ENCODE results near the gene MTM1.

Gene MTM1

GRCh38 chrX:150607201-150607600 lies 38.8 kb downstream of the MTM1 start:
- DNase-seq, result no peak

- DNase-seq, result no peak
Observed at GRCh38 chrX:150610043-150610442, 41.6 kb downstream of the MTM1 start.

DNA sequence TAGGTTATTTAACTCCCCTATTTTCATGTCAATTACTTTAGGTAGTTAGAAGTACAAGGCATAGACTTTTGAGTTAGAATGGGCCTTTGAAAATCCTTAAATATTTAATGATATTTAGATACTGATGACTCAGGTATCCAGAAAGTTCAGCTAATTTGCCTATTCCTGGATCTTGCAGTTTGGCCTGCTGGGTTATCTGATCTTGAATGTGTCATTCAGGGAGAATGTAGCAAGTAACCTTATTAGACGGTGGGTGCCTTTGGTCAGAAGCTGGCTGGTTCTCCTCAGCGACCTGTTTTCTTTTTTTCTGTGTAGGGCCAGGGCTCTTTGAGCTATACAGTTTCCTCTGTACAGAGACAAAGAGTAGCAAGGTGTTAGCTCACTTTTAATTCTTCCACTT lies 42.0 kb downstream of the MTM1 start:
- no peak for DNase-seq

DNA sequence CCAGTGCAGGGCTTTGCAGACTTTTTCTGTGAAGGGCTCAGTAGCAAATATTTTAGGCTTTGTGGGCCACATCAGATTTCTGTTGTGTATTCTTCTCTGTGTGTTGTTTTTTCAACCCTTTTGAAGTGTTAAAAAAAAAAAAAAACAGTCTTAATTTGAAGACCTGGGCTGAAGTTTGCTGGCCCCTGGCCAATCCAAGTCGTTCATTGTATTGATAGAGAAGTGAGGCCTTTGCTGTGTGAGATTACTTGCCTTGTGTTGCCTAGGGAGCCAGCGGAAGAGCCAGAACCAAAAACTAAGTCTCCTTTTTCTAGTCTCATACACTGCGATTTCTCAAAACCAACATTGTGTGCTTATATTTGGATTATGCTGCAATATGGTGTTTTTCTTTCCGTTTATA lies 46.9 kb downstream of the MTM1 start:
- DNase-seq, result no peak

- no peak for DNase-seq
Observed at GRCh38 chrX:150616179-150616862, 47.9 kb downstream of the MTM1 start.

DNA sequence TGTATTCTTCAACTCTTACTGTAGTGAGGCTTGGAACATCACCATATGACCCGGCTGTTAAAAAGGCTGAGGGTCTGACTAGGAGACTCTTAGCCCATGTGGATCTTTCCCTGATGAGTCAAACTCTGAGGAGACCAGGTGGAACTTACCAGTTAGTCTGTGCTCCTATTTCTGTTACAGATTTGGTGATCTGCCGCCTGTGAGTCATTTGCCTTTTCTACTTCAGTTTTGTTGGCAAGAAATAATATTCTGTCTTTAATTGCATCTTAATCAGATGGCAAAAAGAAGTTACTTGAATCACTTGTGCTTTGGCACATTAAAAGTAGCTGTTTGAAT lies 48.4 kb downstream of the MTM1 start:
- no peak for DNase-seq

DNA sequence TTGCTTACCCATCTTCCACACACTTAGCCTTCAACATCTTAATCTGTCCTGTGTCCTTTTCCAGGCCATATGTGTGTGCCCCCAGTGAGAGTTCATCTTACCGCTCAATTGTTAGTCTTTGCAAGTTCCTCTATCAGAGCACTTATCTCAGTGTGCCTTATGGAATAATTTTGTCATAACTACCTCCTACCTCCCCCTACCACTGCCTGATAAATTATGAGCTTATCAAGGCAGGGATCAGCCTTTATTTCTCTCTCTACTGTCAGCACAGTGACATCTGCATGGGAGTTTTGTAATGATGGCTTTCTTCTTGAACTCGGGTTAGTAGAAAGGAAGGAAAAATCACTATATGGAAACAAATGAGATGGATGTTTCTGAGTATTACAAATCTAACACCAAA lies 53.2 kb downstream of the MTM1 start:
- DNase-seq, result no peak

- DNase-seq, result no peak
Observed at GRCh38 chrX:150623583-150623982, 55.2 kb downstream of the MTM1 start.

DNA sequence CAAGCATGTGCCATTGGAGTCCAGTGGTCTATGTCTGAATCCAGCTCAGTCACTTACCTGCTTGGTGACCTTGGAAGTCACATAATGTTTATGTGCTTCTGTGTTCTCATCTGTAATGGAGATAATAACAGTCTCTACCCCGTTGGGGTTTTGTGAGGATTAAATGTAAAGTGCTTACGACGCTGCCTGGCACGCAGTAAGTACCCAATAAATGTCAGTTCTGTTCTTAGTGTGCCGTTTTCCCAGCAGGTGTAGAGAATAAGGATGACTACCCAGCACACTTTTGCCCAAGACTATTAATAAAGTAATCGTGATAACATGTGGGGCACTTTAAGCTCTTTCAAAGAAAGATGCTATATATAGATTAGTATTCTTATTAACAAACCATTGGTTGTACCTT lies 56.7 kb downstream of the MTM1 start:
- no peak for DNase-seq

GRCh38 chrX:150625875-150626274 lies 57.5 kb downstream of the MTM1 start:
- no peak for DNase-seq

DNA sequence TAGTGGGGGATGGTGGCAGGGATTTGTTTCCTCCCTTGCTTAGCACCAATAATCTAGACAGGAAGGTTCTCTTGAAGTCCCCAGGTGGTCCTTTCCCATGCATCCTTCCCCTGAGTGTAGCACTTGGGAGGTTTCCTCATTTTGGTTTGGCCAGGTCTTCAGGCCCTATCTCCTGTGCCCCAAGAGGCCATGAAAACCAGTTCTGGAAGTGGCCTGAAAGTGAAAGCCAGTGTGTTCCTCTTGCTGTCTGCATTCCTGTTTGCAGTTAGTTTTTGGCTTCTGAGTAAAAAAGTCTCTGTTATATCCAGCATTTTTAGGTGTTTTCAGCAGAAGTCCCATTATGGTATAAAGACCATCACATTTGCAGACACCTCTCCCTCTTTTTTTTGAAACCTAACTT lies 59.5 kb downstream of the MTM1 start:
- no peak for DNase-seq

DNA sequence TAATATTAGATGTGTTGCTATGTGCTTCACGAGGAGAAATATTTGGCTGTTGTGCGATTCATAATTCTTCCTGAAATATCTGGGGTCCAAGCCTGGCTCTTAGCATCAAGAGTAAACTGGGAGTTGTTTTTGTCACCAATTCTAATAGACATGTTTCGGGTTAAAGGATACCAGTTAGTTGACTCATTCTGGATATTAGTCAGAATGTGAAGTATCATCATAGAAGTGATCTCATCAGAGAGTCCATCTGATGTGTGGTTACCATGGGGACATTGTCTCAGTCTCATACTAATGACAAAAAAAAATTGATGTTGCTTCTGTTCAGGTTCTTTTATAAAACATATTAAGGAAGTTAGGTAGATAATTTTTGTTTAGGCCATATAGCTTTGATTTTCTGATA lies 67.5 kb downstream of the MTM1 start:
- no peak for DNase-seq

- DNase-seq, result no peak
Observed at GRCh38 chrX:150642423-150642822, 74.0 kb downstream of the MTM1 start.

DNA sequence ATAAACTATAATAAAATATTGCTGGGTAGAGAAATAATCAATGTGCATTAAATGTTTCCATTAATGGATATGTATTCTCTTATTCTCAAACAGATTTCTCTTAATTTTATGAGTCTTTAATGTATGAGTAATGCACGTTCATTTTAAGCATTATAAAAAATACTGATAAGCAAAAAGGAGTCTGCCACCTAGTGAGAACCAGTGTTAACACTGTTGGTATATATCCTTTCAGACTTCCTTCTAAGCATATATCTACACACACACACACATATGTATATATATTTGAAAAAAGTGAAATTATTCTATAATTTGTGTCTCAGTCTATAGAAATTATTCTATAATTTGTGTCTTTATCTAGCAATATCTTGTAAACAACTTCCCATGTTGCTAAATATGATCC lies 74.8 kb downstream of the MTM1 start:
- no peak for DNase-seq

DNA sequence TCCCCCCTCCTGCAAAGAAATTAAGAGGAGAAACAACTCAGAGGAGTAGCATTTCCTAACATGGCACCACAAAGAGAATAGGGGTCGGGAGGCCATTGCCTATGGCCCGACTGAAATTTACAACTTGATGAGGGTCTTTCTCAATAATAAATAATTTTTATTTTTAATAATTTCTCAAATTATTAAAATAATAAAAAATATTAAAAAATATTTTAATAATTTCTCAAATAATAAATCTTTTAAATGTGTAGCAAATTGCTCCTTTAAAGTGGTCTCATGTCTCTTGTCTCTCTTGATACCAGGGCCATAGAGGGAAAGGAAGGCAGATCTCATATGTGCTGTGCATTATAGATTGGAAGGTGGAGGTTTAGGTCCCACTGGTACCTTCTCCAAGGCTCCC lies 75.5 kb downstream of the MTM1 start:
- DNase-seq, result no peak

DNA sequence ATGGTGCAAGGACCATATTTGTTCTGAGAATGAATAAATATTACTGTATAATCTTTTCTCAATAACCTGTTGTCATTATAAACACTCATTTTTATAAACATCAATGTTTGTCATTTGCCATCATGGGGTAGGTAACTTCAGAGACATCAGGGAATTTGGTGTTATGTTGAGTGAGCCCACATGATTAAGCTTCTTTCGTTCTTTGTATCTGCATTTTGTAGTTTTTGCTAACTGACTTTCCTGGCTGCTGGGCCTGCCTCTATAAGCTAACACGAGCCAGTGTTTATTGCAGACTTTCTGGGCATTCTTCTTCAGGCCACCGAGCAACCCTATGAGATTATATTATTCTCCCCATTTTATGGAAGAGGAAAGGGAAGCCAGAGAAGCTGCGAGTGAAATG lies 76.0 kb downstream of the MTM1 start:
- DNase-seq, result no peak

DNA sequence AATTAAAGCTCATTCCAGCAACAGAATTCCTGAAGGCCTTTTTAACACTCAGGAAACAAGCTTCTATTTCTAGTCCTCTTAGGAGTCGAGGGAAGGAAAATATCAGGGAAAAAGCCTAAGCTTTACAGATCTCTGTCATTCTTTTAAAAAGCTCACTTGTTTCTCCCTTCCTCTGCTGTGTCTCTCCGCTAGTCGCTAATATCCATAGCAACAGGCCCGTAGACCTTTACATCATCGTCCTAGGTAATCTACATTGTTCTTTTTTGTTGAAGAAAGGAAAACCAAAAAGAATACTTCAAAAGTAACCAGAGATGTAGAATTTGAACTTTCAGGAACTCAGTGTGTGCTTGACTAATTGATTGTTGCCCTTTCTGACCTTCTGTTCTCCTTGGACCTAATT lies 78.9 kb downstream of the MTM1 start:
- no peak for DNase-seq

DNA sequence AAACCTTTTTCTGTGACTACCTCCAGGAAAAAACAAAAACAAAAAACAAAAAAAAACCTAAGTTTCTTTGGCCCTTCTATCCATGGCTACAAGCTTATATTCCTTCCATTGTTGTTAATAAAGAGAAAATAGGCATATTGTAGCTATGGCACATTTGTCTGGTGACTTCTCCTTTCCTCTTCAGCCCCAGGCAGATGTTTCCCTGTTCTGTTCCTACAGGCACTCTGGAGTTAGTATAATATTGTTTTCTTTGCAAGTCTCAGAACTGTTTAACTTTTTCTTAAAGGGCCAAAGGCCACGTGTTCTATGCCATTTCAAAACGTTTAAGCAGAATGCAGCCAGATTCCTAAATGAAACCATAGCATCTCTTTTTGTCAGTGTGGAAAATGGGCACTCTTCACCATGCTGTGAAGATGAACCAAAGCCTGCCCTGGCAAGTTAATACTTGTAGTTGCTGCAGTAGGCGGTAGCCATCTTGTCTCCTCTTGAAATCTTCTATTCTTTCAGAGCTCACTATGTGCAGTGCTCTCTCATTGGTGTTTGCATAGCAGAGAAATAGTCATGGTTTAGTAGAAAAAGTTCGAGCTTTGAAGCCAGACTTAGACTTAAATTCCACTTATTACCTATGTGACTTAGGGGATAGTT lies 80.0 kb downstream of the MTM1 start:
- DNase-seq, result no peak

DNA sequence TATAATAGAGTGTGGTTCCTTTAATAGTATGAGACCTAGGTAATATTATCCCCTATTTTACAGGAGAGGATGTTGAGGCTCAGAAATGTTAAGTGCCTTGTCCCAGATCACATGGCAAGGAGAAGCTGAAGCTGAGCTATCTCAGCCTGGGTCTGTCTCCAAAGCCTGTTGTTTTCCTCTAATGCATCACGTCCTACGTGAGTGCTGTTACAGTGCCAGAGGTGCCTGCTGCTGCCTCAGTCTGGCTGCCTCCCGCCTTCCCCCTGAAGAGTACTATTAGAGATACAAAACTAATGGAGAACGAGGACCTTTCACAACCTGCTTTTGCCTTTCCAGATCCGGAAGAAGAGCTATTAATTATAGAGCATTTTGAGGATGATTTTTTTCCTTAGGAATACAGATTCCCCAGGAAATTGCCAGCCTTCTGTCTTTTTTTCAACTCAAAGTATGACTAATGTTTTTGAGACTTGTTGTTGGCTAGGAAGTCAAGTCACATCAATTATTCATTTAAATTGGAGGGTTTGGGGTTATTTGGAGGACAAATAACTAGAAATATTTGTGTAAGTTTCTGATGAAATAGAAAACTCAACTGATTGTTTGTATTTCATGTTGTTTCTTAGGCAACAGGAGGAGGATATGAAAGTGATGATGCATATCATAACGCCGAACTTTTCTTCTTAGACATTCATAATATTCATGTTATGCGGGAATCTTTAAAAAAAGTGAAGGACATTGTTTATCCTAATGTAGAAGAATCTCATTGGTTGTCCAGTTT lies 80.9 kb downstream of the MTM1 start:
- DNase-seq, result no peak

DNA sequence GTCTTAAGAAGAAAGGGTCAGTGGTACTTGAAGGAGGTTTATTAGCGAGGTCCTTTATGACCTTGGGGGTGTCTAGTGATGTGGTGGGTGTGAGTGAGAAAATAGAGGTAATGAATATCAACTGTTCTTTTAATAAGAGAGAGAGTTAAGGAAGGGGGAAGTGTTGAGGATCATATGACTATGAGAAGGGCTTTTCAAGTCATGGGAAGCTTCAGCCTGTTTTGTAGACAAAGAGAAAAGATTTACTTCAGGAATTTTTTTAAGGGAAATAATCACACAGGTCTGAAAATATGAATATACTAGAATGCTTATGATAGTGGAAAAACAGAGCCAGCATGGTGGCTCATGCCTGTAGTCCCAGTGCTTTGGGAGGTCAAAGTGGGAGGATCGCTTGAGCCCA lies 83.5 kb downstream of the MTM1 start:
- DNase-seq, result no peak

DNA sequence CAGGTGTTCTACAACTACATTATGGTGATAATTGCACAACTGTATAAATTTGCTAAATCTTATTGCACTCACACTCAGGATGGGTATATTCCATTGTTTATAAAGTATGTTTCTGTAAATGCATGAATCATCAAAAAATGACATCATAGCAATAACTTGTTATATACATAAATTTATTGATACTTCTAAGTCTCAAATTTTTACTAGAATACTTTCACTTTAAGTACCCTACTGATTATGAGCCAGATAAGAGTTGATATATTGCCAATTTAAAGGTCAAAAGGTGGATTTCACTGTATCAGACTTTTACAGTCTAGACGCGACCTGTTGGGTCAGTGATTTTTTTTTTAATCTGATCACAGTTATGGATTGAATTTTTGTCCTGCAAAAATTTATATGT lies 87.4 kb downstream of the MTM1 start:
- DNase-seq, result no peak

GRCh38 chrX:150663073-150663472 lies 94.7 kb downstream of the MTM1 start:
- no peak for DNase-seq

GRCh38 chrX:150664290-150664689 lies 95.9 kb downstream of the MTM1 start:
- no peak for DNase-seq

- DNase-seq, result no peak
Observed at GRCh38 chrX:150676221-150676620, 107.8 kb downstream of the MTM1 start.

GRCh38 chrX:150680974-150681373 lies 112.6 kb downstream of the MTM1 start:
- DNase-seq, result no peak
